H9 (cell line): Measurements from ENCODE around the gene CEP63. TPM values are rescaled to one million over a fixed set of nuclear protein-coding genes. Genes with fewer than 3 reads are reported as not detected.

Experiments
- DNase-seq: peaks from one replicate; pipeline ENCODE4 v3.0.0-alpha.2; 2017
- H2AFZ ChIP-seq: one replicate; pipeline ENCODE4 v1.6.1; 2013; ENCODE audit warnings: mild to moderate bottlenecking, low read length, control low read depth, moderate library complexity
- H2AK5ac ChIP-seq: 2 replicates; pipeline ENCODE4 v1.6.1; 2013; ENCODE audit warnings: low read length, control low read depth, mixed read lengths; ENCODE audit not compliant: insufficient read length
- H2BK120ac ChIP-seq: one replicate; pipeline ENCODE4 v1.6.1; 2013; ENCODE audit warnings: low read depth, mild to moderate bottlenecking, low read length, control low read depth, inconsistent platforms; ENCODE audit not compliant: poor library complexity, severe bottlenecking
- H2BK12ac ChIP-seq: 2 replicates; pipeline ENCODE4 v1.6.1; 2013; ENCODE audit warnings: low read length, control low read depth, mixed read lengths, low read depth; ENCODE audit not compliant: insufficient read length
- H2BK15ac ChIP-seq: 2 replicates; pipeline ENCODE4 v1.6.1; 2013; ENCODE audit warnings: low read depth, low read length, control low read depth
- H2BK20ac ChIP-seq: one replicate; pipeline ENCODE4 v1.6.1; 2013; ENCODE audit warnings: low read depth, mild to moderate bottlenecking, low read length, control low read depth, inconsistent platforms; ENCODE audit not compliant: poor library complexity, severe bottlenecking
- H2BK5ac ChIP-seq: 2 replicates; pipeline ENCODE4 v1.6.1; 2013; ENCODE audit warnings: low read length, control low read depth, mixed read lengths; ENCODE audit not compliant: insufficient read length
- H3K14ac ChIP-seq: 2 replicates; pipeline ENCODE4 v1.6.1; 2013; ENCODE audit warnings: low read length, control low read depth; ENCODE audit not compliant: insufficient read depth
- H3K18ac ChIP-seq: 2 replicates; pipeline ENCODE4 v1.6.1; 2013; ENCODE audit warnings: low read depth, mild to moderate bottlenecking, mixed read lengths, low read length, control low read depth; ENCODE audit not compliant: insufficient read length
- H3K23ac ChIP-seq: 2 replicates; pipeline ENCODE4 v1.6.1; 2013; ENCODE audit warnings: low read length, control low read depth, mixed read lengths, low read depth; ENCODE audit not compliant: insufficient read length
- H3K23me2 ChIP-seq: 2 replicates; pipeline ENCODE4 v1.6.1; 2013; ENCODE audit warnings: low read depth, mild to moderate bottlenecking, mixed read lengths, low read length, control low read depth; ENCODE audit not compliant: insufficient read length, poor library complexity, severe bottlenecking
- H3K27ac ChIP-seq: 2 replicates; pipeline ENCODE4 v1.5.1; 2013; ENCODE audit warnings: low read length, control low read depth, mixed read lengths, low read depth; ENCODE audit not compliant: insufficient read length
- H3K27me3 ChIP-seq: 2 replicates; pipeline ENCODE4 v1.6.1; 2013; ENCODE audit warnings: low read length, control low read depth, inconsistent platforms; ENCODE audit not compliant: insufficient read depth
- H3K4ac ChIP-seq: 2 replicates; pipeline ENCODE4 v1.6.1; 2013; ENCODE audit warnings: low read depth, mild to moderate bottlenecking, control low read depth, inconsistent platforms, low read length, moderate library complexity
- H3K4me1 ChIP-seq: 2 replicates; pipeline ENCODE4 v1.6.1; 2013; ENCODE audit warnings: low read length, control low read depth, inconsistent platforms; ENCODE audit not compliant: insufficient read depth
- H3K4me2 ChIP-seq: 2 replicates; pipeline ENCODE4 v1.6.1; 2013; ENCODE audit warnings: low read length, control low read depth, mixed read lengths; ENCODE audit not compliant: insufficient read length, insufficient read depth
- H3K56ac ChIP-seq: 2 replicates; pipeline ENCODE4 v1.6.1; 2013; ENCODE audit warnings: low read depth, mild to moderate bottlenecking, mixed read lengths, low read length, control low read depth; ENCODE audit not compliant: insufficient read length
- H3K79me1 ChIP-seq: 2 replicates; pipeline ENCODE4 v1.6.1; 2013; ENCODE audit warnings: low read depth, mild to moderate bottlenecking, moderate library complexity, low read length, control low read depth, inconsistent platforms; ENCODE audit not compliant: insufficient read depth, poor library complexity, severe bottlenecking
- H3K79me2 ChIP-seq: 2 replicates; pipeline ENCODE4 v1.6.1; 2013; ENCODE audit warnings: low read length, control low read depth, inconsistent platforms; ENCODE audit not compliant: insufficient read depth
- H3K9ac ChIP-seq: 2 replicates; pipeline ENCODE4 v1.6.1; 2013; ENCODE audit warnings: low read length, control low read depth, mixed read lengths; ENCODE audit not compliant: insufficient read length; ENCODE audit errors: extremely low read depth
- H3K9me3 ChIP-seq: one replicate; pipeline ENCODE4 v1.6.1; 2013; ENCODE audit warnings: low read depth, low read length, inconsistent platforms; ENCODE audit not compliant: control insufficient read depth
- H3T11ph ChIP-seq: one replicate; pipeline ENCODE4 v1.6.1; 2013; ENCODE audit warnings: mild to moderate bottlenecking, low read length, control low read depth, inconsistent platforms
- H4K20me1 ChIP-seq: one replicate; pipeline ENCODE4 v1.6.1; 2013; ENCODE audit not compliant: control insufficient read depth, insufficient read length, insufficient read depth
- H4K5ac ChIP-seq: 2 replicates; pipeline ENCODE4 v1.6.1; 2013; ENCODE audit warnings: low read depth, mild to moderate bottlenecking, mixed read lengths, low read length, control low read depth; ENCODE audit not compliant: insufficient read length
- H4K8ac ChIP-seq: replicated peaks from 2 replicates; pipeline ENCODE4 v1.6.1; 2013; ENCODE audit warnings: low read length, control low read depth, mixed read lengths, low read depth; ENCODE audit not compliant: insufficient read length
- H4K91ac ChIP-seq: 2 replicates; pipeline ENCODE4 v1.6.1; 2013; ENCODE audit warnings: low read depth, mild to moderate bottlenecking, moderate library complexity, mixed read lengths, low read length, control low read depth; ENCODE audit not compliant: insufficient read length
- H3K27ac Mint-ChIP-seq, 3 experiments: 2 replicates in 2 of 3; 3 replicates in 1 of 3; pipeline ENCODE4 v1.8.0; 2020 to 2021; ENCODE audit warnings: mixed read lengths in 3 of 3, mild to moderate bottlenecking in 1 of 3, moderate library complexity in 1 of 3
- H3K27me3 Mint-ChIP-seq: 2 replicates; pipeline ENCODE4 v1.8.0; 2021; ENCODE audit warnings: low read depth, mild to moderate bottlenecking, moderate library complexity, mixed read lengths
- H3K36me3 Mint-ChIP-seq, 3 experiments: 2 replicates in 2 of 3; 3 replicates in 1 of 3; pipeline ENCODE4 v1.8.0; 2020 to 2021; ENCODE audit warnings: low read depth in 3 of 3, mixed read lengths in 3 of 3; ENCODE audit not compliant: insufficient read depth in 1 of 3
- H3K4me1 Mint-ChIP-seq, 2 experiments: 2 replicates each; pipeline ENCODE4 v1.8.0; 2020; ENCODE audit warnings: mixed read lengths in 2 of 2
- H3K4me3 Mint-ChIP-seq, 2 experiments: 2 replicates in 1 of 2; 3 replicates in 1 of 2; pipeline ENCODE4 v1.8.0; 2020 to 2021; ENCODE audit warnings: mild to moderate bottlenecking in 2 of 2, mixed read lengths in 2 of 2, moderate library complexity in 1 of 2
- H3K9me3 Mint-ChIP-seq, 2 experiments: 2 replicates in 1 of 2; 3 replicates in 1 of 2; pipeline ENCODE4 v1.8.0; 2020; ENCODE audit warnings: mild to moderate bottlenecking in 2 of 2, mixed read lengths in 2 of 2, moderate library complexity in 1 of 2
- CTCF ChIP-seq: fragments of 200-600 bp; sonication (generic); conservative IDR thresholded peaks from 3 replicates; pipeline ENCODE4 v1.8.0; 2021; ENCODE audit warnings: antibody characterized with exemption, mild to moderate bottlenecking
- WGBS: extraction: QIAGEN DNeasy Blood & Tissue Kit; methylation state at CpG from one replicate; pipeline ENCODE4 v1.1.7; 2013; ENCODE audit warnings: missing lambda C conversion rate, low lambda C conversion rate, mixed read lengths; ENCODE audit not compliant: insufficient read length; ENCODE audit errors: extremely low coverage; 5-methylcytosine and 5-hydroxymethylcytosine counted together
- total RNA-seq: library from RNA; stranded (reverse); gene quantifications from 2 replicates; pipeline ENCODE4 v1.2.1, GENCODE V29; 2021

CEP63 gene
- total RNA-seq, 1 experiment from 2014 or later: 16.2 TPM

GRCh38 chr3:134603956-134604355 lies 118.1 kb downstream of the CEP63 start:
- Histone ChIP-seq H2AFZ (no peak overlapping the region), H2BK120ac (no peak overlapping the region), H3K9ac (no peak overlapping the region), H3K23ac (no peak overlapping the region), H3K14ac (no peak overlapping the region; the same call in 1 of the 2 replicates), H3T11ph (no peak overlapping the region), H2BK5ac (no peak overlapping the region), H3K56ac (no peak overlapping the region), H3K79me1 (no peaks in the 10 kb centered on the region), H2AK5ac (no peak overlapping the region), H3K27ac (no peak overlapping the region), H3K4me1 (no peaks in the 10 kb centered on the region), H3K23me2 (no peaks in the 10 kb centered on the region), H4K91ac (no peak overlapping the region), H2BK15ac (no peak overlapping the region), H3K79me2 (no peaks in the 10 kb centered on the region), H4K20me1 (peaks cover 2% of the 10 kb centered on the region), H2BK12ac (no peak overlapping the region), H2BK20ac (no peak overlapping the region), H3K4me2 (no peak overlapping the region), H3K4ac (no peak overlapping the region), H4K8ac (no peak overlapping the region), H4K5ac (no peak overlapping the region), H3K27me3 (no peaks in the 10 kb centered on the region; the same call in 1 of the 2 replicates), H3K9me3 (no peaks in the 10 kb centered on the region), H3K18ac (no peak overlapping the region)
- Mint-ChIP-seq H3K4me3 (no peak overlapping the region), H3K4me1 (peaks cover 8 to 16% of the 10 kb centered on the region in 2 experiments), H3K27me3 (peaks cover 30% of the 10 kb centered on the region), H3K27ac (no peak overlapping the region), H3K36me3 (no peaks in the 10 kb centered on the region; a peak in 1 of 7 replicates), H3K9me3 (no peaks in the 10 kb centered on the region)
- DNase-seq: no peak
- TF ChIP-seq CTCF: no peak
- no CpG with 5 or more reads among the region's 13 CpGs for WGBS
